Measurements from ENCODE around the gene HGS.
A peak's percentile ranks its signal among the peaks of the same experiment; 100 is the strongest.
"Not testable (repeated sequence)": the region's sequence is repeated elsewhere in the genome, so short reads cannot be mapped to it uniquely, and the experiment has no call there.

The HGS gene

DNA sequence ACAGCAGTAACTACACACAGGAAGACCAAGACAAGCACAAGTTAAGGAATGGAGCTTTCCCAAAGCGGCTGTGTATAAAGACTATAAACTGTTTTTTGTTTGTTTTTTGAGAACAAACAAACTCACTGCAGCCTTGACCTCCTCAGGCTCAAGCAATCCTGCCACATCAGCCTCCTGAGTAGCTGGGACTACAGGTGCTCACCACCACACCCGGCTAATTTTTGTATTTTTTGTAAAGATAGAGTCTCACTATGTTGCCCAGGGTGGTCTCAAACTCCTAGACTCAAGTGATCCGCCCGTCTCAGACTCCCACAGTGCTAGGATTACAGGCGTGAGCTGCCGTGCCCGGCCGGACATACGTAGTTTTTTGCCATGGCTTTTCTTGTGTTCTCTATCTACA is 23.4 kb upstream of the HGS start:
- Histone ChIP-seq H3K36me3 (ENCODE audit: control insufficient read depth, insufficient read depth, low read length) (peaks cover 8% of the 10 kb centered on the region), H3K4me1 (ENCODE audit: control insufficient read depth, insufficient read depth, low read length) (peaks cover under 1% of the 10 kb centered on the region), H3K9me3 (ENCODE audit: control insufficient read depth, insufficient read depth, low read length) (no peaks in the 10 kb centered on the region), H3K4me3 (ENCODE audit: low read depth, low read length) (no peak overlapping the region), H3K9ac (ENCODE audit: low read depth, low read length) (no peak overlapping the region), H3K27me3 (ENCODE audit: control insufficient read depth, insufficient read depth, low read length) (no peaks in the 10 kb centered on the region)

DNA sequence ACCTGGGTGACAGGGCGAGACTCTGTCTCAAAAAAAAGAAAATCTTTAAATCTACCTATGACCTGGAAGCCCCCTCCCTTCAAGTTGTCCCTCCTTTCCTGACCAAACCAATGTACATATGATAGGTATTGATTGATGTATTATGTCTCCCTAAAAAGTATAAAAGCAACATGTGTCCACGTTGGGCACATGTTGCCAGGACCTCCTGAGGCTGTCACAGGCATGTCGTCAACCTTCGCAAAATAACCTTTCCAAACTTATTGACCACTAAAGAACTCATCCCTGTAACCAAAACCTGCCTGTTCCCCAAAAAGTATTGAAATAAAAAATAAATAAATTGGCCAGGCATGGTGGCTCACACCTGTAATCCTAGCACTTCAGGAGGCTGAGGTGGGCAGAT is 21.8 kb upstream of the HGS start:
- no peaks in the 10 kb centered on the region for H3K9me3 ChIP-seq (ENCODE audit: control insufficient read depth, insufficient read depth, low read length)

DNA sequence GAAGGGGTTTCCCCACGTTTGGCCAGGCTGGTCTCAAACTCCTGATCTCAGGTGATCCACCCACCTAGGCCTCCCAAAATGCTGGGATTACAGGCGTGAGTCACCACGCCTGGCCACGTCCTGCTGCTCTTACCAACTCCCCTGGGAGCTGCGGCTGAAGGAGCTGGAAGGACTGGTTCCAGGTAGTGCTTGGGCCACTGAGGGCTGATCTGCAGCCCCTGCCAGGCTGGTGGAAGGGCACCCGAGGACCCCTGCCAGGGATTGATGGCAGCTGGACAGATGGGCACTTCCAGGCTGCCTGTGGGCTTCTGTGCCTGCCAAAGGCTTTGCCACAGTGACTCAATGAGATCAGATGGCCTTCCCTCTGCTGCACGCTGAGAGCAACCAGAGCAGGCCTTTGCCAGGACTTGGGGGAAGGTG is 19.8 kb upstream of the HGS start:
- Histone ChIP-seq H3K9me3 (ENCODE audit: control insufficient read depth, insufficient read depth, low read length) (no peaks in the 10 kb centered on the region), H3K9ac (ENCODE audit: low read depth, low read length) (no peak overlapping the region), H3K36me3 (ENCODE audit: control insufficient read depth, insufficient read depth, low read length) (peaks cover 12% of the 10 kb centered on the region), H3K27me3 (ENCODE audit: control insufficient read depth, insufficient read depth, low read length) (no peaks in the 10 kb centered on the region), H3K4me3 (ENCODE audit: low read depth, low read length) (no peak overlapping the region), H3K4me1 (ENCODE audit: control insufficient read depth, insufficient read depth, low read length) (peaks cover 4% of the 10 kb centered on the region)

More for the DNA sequence above, 21.8 kb upstream of the HGS start:
- Histone ChIP-seq H3K4me1 (ENCODE audit: control insufficient read depth, insufficient read depth, low read length) (peaks cover 4% of the 10 kb centered on the region), H3K36me3 (ENCODE audit: control insufficient read depth, insufficient read depth, low read length) (peaks cover 8% of the 10 kb centered on the region), H3K4me3 (ENCODE audit: low read depth, low read length) (no peak overlapping the region), H3K27me3 (ENCODE audit: control insufficient read depth, insufficient read depth, low read length) (no peaks in the 10 kb centered on the region), H3K9ac (ENCODE audit: low read depth, low read length) (no peak overlapping the region)

DNA sequence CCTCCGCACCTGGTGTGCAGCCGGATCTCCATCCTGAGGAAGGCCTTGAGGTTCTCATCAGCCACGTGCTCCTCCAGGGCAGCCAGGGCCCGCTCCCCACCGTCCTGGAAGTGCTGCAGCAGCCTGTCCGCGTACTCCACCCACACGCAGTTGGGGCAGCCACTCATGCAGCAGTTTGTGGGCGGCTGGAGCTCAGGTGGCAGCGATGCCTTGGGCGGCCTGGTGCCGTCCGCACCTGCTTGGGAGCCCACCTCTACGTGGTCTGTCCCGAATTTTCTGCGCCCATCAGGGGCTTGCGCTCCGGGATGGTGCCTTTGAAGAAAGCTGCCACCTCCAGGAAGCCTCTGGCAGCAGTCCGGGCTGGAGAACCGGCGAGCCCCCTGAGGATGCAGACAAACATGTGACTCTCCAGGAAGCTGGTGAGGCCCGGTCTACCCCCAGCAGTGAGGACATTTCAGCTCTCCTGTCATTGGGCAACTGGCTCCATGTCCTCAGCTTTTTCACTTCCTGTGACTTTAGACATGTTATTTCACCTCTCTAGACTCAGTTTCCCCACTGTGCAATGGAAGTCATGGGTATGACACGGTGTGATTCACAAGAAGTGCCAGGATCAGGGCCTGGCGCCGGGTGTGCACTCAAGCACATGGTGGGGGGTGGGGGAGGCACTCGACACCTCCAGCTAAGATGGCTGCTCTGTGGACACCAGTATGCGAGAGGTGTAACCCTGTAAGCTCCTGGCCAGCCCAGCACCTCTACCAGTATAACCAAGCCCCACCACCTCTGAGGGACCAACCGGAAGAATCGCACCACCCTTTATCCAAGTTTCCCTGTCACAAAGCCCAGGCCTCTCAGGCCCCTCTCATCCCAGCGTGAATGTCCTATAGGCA is 18.4 kb upstream of the HGS start:
- Histone ChIP-seq H3K4me3 (ENCODE audit: low read depth, low read length) (peak overlapping the region; percentile 96), H3K36me3 (ENCODE audit: control insufficient read depth, insufficient read depth, low read length) (peaks cover 24% of the 10 kb centered on the region), H3K27me3 (ENCODE audit: control insufficient read depth, insufficient read depth, low read length) (no peaks in the 10 kb centered on the region), H3K9me3 (ENCODE audit: control insufficient read depth, insufficient read depth, low read length) (no peaks in the 10 kb centered on the region), H3K4me1 (ENCODE audit: control insufficient read depth, insufficient read depth, low read length) (peaks cover 4% of the 10 kb centered on the region), H3K9ac (ENCODE audit: low read depth, low read length) (peak overlapping the region; percentile 89)

DNA sequence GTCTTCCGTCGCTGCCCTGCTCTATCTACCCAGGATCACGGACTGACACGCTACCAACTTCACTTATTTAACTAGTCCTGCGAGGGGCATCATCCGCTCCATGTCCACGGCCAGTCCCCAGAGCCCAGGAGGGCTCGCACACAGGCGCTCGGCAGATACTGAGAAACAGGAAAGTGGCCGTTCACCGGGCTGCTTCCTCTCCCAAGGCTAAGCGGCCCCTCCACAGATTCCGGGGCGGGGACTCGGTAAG is 17.8 kb upstream of the HGS start:
- H3K4me3 ChIP-seq (ENCODE audit: low read depth, low read length) = peak overlapping the region; percentile 96
- peaks cover 4% of the 10 kb centered on the region for H3K4me1 ChIP-seq (ENCODE audit: control insufficient read depth, insufficient read depth, low read length)
- peak overlapping the region; percentile 89 for H3K9ac ChIP-seq (ENCODE audit: low read depth, low read length)
- H3K27me3 ChIP-seq (ENCODE audit: control insufficient read depth, insufficient read depth, low read length) = no peaks in the 10 kb centered on the region
- no peaks in the 10 kb centered on the region for H3K9me3 ChIP-seq (ENCODE audit: control insufficient read depth, insufficient read depth, low read length)
- peaks cover 25% of the 10 kb centered on the region for H3K36me3 ChIP-seq (ENCODE audit: control insufficient read depth, insufficient read depth, low read length)

DNA sequence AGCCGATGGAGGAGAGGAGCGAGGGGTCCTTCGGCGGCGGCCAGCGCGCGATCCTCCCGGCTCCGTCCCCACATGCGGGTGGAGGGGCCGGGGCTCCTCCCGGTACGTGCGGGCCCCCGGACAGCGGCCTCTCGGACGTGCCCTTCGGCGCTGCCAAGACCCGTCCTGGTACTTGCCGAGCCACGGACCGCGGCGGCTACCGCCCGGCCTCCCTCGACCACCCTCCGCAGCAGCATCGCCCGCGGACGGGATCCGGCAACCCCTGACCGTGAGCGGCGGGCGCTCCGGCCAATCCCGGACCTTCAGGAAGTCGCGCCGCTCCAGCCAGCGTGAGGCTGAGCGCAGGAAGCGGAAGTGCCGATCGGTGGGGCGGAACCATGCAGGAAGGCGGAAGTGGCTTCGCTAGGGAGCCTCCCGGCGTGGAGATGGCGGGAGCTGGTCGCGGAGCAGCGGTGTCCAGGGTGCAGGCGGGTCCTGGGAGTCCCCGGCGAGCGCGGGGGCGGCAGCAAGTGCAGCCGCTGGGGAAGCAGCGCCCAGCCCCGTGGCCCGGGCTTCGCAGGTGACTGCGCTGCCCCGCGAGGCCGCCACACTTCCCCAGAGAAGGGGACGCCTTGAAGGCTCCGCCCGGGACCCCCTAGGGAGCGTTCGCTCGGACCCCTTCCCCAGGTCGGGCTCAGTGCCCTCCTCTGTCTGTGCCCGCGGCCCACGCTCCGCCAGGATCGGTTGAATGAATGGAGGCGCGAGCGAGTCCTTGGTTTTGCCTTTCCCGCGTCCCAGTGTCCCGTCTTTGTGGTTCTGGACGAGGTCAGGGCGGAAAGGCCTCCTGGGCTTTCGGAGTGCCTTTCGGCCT is 17.2 kb upstream of the HGS start, which contains the start of the genes CCDC137 and OXLD1:
TSS of gene CCDC137 (plus strand) at position 396 of the 850 bp plus-strand sequence. CDS start at position 426, 30 bp downstream.
TSS of gene OXLD1 (minus strand) at position 264 of the 850 bp plus-strand sequence. CDS start at position 236, 28 bp downstream.
- H3K4me1 ChIP-seq (ENCODE audit: control insufficient read depth, insufficient read depth, low read length) = peaks cover 4% of the 10 kb centered on the region
- H3K9me3 ChIP-seq (ENCODE audit: control insufficient read depth, insufficient read depth, low read length) = no peaks in the 10 kb centered on the region
- H3K9ac ChIP-seq (ENCODE audit: low read depth, low read length) = peak within 1 kb of the TSS; percentile 89
- H3K4me3 ChIP-seq (ENCODE audit: low read depth, low read length) = peak within 1 kb of the TSS; percentile 96
- peaks cover 31% of the 10 kb centered on the region for H3K36me3 ChIP-seq (ENCODE audit: control insufficient read depth, insufficient read depth, low read length)
- no peaks in the 10 kb centered on the region for H3K27me3 ChIP-seq (ENCODE audit: control insufficient read depth, insufficient read depth, low read length)

DNA sequence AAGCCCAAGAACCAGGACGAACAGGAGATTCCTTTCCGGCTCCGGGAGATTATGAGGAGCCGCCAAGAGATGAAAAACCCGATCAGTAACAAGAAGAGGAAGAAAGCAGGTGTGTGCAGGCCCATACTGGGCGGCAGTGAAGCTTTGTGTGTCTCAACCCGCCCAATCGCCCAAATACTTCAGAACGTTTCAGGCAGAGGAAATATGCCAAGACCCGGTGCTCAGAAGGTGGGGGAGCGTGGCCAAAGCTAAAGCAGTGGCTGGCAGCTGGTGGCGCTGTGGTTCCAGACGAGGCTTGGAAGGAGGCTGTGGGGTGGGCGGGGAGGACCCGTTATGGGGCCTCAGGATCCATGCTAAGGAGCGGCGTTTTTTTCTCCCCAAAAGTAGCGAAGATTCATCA is 16.1 kb upstream of the HGS start:
- H3K36me3 ChIP-seq (ENCODE audit: control insufficient read depth, insufficient read depth, low read length) = peaks cover 43% of the 10 kb centered on the region
- H3K4me3 ChIP-seq (ENCODE audit: low read depth, low read length) = peak overlapping the region; percentile 35

DNA sequence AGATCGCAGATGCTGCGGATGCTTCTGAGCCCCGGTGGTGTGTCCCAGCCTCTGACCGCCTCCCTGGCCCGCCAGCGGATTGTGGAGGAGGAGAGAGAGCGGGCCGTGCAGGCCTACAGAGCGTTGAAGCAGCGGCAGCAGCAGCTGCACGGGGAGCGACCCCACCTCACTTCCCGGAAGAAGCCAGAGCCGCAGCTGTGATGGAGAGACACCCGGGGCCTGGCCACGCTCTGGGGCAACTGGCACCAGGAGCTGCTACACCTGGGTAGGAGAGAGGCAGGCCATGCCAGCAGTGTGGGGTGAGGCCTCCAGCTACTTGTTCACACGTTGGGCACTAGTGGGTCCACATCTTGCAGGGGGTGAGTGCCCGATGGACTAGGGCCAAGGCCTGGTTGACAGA is 11.3 kb upstream of the HGS start:
- H3K9me3 ChIP-seq (ENCODE audit: control insufficient read depth, insufficient read depth, low read length) = no peaks in the 10 kb centered on the region
- H3K4me3 ChIP-seq (ENCODE audit: low read depth, low read length) = no peak overlapping the region
- H3K36me3 ChIP-seq (ENCODE audit: control insufficient read depth, insufficient read depth, low read length) = peaks cover 39% of the 10 kb centered on the region
- H3K4me1 ChIP-seq (ENCODE audit: control insufficient read depth, insufficient read depth, low read length) = no peaks in the 10 kb centered on the region
- H3K9ac ChIP-seq (ENCODE audit: low read depth, low read length) = no peak overlapping the region
- H3K27me3 ChIP-seq (ENCODE audit: control insufficient read depth, insufficient read depth, low read length) = no peaks in the 10 kb centered on the region

More for the DNA sequence above, 16.1 kb upstream of the HGS start:
- Histone ChIP-seq H3K9me3 (ENCODE audit: control insufficient read depth, insufficient read depth, low read length) (no peaks in the 10 kb centered on the region), H3K27me3 (ENCODE audit: control insufficient read depth, insufficient read depth, low read length) (no peaks in the 10 kb centered on the region), H3K4me1 (ENCODE audit: control insufficient read depth, insufficient read depth, low read length) (peaks cover 4% of the 10 kb centered on the region), H3K9ac (ENCODE audit: low read depth, low read length) (no peak overlapping the region)

DNA sequence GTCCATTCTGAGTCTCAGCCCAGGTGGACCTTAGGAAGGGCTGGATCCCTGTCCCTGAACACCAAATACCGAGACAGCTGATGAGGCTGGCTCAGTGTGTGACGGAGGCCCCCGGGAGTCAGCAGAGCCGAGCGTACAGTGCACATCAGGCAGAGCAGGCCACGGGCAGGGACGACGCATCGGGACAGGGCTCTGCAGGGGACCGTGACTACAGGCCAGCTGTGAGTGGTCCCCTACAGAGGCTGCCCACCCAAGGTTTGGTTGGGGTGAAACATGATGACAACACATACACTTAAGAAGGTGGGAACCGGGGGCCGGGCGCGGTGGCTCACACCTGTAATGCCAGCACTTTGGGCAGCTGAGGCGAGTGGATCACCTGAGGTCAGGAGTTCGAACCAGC is 10.9 kb upstream of the HGS start:
- no peaks in the 10 kb centered on the region for H3K4me1 ChIP-seq (ENCODE audit: control insufficient read depth, insufficient read depth, low read length)
- H3K36me3 ChIP-seq (ENCODE audit: control insufficient read depth, insufficient read depth, low read length) = peaks cover 39% of the 10 kb centered on the region
- no peaks in the 10 kb centered on the region for H3K9me3 ChIP-seq (ENCODE audit: control insufficient read depth, insufficient read depth, low read length)
- H3K4me3 ChIP-seq (ENCODE audit: low read depth, low read length) = no peak overlapping the region
- H3K9ac ChIP-seq (ENCODE audit: low read depth, low read length) = no peak overlapping the region
- H3K27me3 ChIP-seq (ENCODE audit: control insufficient read depth, insufficient read depth, low read length) = no peaks in the 10 kb centered on the region

DNA sequence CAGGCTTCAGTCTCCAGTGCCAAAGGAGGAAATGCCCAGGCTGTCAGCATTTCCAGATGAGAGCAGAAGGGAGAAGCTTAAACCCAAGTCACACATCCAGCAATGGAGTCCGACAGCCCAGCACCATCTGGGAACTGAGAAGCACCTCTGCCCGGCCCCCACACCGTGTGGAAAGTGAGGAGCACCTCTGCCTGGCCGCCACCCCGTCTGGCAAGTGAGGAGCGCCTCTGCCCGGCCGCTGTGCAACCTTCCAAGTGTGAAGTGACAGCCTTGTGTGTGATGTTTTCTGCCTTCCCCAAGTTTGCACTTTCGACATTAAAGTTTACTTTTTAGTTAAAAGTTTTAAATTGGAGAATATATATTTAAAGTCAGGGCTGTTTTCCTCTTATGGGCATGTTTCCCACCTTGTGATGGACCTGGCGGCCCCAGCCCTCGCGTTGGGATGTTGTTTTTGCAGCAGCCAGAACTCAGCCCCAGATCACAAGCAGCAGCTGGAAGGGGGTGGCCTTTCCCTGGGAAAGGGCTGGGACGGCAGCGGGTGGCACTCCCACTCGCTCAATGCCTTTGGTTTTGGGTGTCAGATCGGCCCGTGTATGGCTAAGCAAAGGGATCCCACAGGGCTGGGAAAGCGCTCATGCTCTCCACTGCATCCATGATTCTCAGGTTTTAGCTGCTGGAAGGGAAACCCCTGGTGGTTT is 10.1 kb upstream of the HGS start:
- Histone ChIP-seq H3K4me1 (ENCODE audit: control insufficient read depth, insufficient read depth, low read length) (no peaks in the 10 kb centered on the region), H3K9ac (ENCODE audit: low read depth, low read length) (no peak overlapping the region), H3K36me3 (ENCODE audit: control insufficient read depth, insufficient read depth, low read length) (peaks cover 38% of the 10 kb centered on the region), H3K4me3 (ENCODE audit: low read depth, low read length) (no peak overlapping the region), H3K27me3 (ENCODE audit: control insufficient read depth, insufficient read depth, low read length) (no peaks in the 10 kb centered on the region), H3K9me3 (ENCODE audit: control insufficient read depth, insufficient read depth, low read length) (no peaks in the 10 kb centered on the region)

DNA sequence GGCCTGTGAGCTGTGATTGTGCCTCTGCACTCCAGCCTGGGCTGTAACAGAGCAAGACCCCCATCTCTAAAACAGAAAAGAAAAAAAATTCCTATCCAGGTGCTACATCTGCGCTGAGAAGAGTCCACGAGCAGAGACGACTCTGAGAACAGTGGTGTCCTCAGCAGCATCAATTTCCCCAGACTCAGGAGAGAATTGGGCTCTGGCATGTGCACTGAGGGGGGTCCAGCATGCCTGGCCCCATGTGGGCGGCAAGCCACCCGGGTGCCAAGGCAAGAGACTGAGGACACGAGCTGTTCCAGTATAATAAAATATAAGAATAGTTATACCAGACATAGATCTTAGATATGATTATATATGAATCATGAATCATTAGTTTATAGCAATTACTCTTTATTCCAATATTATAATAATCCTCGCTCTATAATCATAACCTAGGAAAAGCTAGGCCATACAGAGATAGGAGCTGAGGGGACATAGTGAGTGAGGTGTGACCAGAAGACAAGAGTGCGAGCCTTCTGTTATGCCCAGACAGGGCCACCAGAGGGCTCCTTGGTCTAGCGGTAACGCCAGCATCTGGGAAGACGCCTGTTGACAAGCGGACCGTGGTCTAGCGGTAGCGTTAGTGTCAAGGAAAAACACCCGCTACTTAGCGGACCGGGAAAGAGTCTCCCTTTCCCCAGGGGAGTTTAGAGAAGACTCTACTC is 8.1 kb upstream of the HGS start:
- peaks cover 22% of the 10 kb centered on the region for H3K36me3 ChIP-seq (ENCODE audit: control insufficient read depth, insufficient read depth, low read length)
- H3K9ac ChIP-seq (ENCODE audit: low read depth, low read length); H3K4me3 ChIP-seq (ENCODE audit: low read depth, low read length); H3K9me3 ChIP-seq (ENCODE audit: control insufficient read depth, insufficient read depth, low read length); H3K27me3 ChIP-seq (ENCODE audit: control insufficient read depth, insufficient read depth, low read length); H3K4me1 ChIP-seq (ENCODE audit: control insufficient read depth, insufficient read depth, low read length): not testable (repeated sequence)
